A549 (cell line): ENCODE measurements around the gene TENT5C. TPM values are rescaled to one million over a fixed set of nuclear protein-coding genes. Genes with fewer than 3 reads are reported as not detected.

Source experiments
- ATAC-seq, 2 experiments: fragments of 200-7000 bp in 1 of 2; fragments of >200 bp in 1 of 2; cut with Nextera tagmentation in 1 of 2; cut with Tn5 transposase in 1 of 2; 3 replicates each; pipeline versions ENCODE4 v1.8.0 to v1.9.1; 2018 to 2020; ENCODE audit warnings: mild to moderate bottlenecking in 1 of 2, moderate library complexity in 1 of 2
- CTCF ChIA-PET: fragments of 300-600 bp; sonication (Branson Sonifier 250); formaldehyde crosslinking; extraction: SDS; loops from one replicate; lab custom pipeline; 2021; ENCODE audit warnings: antibody characterized with exemption, inconsistent platforms; lab: Yijun Ruan, JAX
- POLR2A ChIA-PET: fragments of 350-600 bp; formaldehyde crosslinking; extraction: SDS; loops from one replicate; lab custom pipeline; 2021; ENCODE audit warnings: antibody characterized with exemption, inconsistent platforms; lab: Yijun Ruan, JAX
- DNase-seq, 2 experiments: peaks; one replicate each; pipeline versions ENCODE4 v3.0.0 to v3.0.0-alpha.2; 2011 to 2016; ENCODE audit warnings: low read depth in 1 of 2, low spot score in 1 of 2
- FAIRE-seq: peaks from 2 replicates; lab custom pipeline; 2011; peaks lifted over from hg19 to GRCh38; lab: Jason Lieb, UNC
- H3K27ac ChIP-seq, 2 experiments: fragments of >200 bp; sonication (Bioruptor Twin); formaldehyde crosslinking; 3 replicates each; pipeline ENCODE4 v1.5.1; 2016 to 2017
- H3K4me1 ChIP-seq: fragments of >200 bp; sonication (Bioruptor Twin); formaldehyde crosslinking; 3 replicates; pipeline ENCODE4 v1.6.1; 2016
- H3K4me2 ChIP-seq: fragments of >200 bp; sonication (Bioruptor Twin); formaldehyde crosslinking; 3 replicates; pipeline ENCODE4 v1.6.1; 2016
- H3K4me3 ChIP-seq: fragments of >200 bp; sonication (Bioruptor Twin); formaldehyde crosslinking; 3 replicates; pipeline ENCODE4 v1.5.1; 2016
- H3K9me3 ChIP-seq: fragments of >200 bp; sonication (Bioruptor Twin); formaldehyde crosslinking; 3 replicates; pipeline ENCODE4 v1.6.1; 2016
- BHLHE40 ChIP-seq: IDR thresholded peaks from 2 replicates; pipeline ENCODE4 v1.6.1; 2012; ENCODE audit warnings: low read depth, low read length, inconsistent platforms
- CEBPB ChIP-seq, 2 experiments: fragments of >200 bp in 1 of 2; sonication (Bioruptor Twin) in 1 of 2; formaldehyde crosslinking in 1 of 2; IDR thresholded peaks; 2 replicates each; pipeline ENCODE4 v1.6.1; 2012 to 2016
- CHD4 ChIP-seq: fragments of 200-600 bp; sonication (generic); IDR thresholded peaks from 2 replicates; pipeline ENCODE4 v1.6.1; 2016; ENCODE audit warnings: antibody characterized with exemption, mild to moderate bottlenecking, borderline replicate concordance
- EP300 ChIP-seq, 2 experiments: fragments of >200 bp; sonication (Bioruptor Twin); formaldehyde crosslinking; IDR thresholded peaks; 2 replicates in 1 of 2; 3 replicates in 1 of 2; pipeline ENCODE4 v1.6.1; 2016 to 2017
- FOXS1 ChIP-seq: fragments of 250-450 bp; sonication (Bioruptor Pico); IDR thresholded peaks from 2 replicates; pipeline ENCODE4 v1.5.0; 2020; ENCODE audit warnings: mild to moderate bottlenecking, moderate library complexity
- HDAC2 ChIP-seq: fragments of 200-600 bp; sonication (generic); IDR thresholded peaks from 2 replicates; pipeline ENCODE4 v1.6.1; 2016
- HOXB13 ChIP-seq: fragments of 250-450 bp; sonication (Bioruptor Pico); IDR thresholded peaks from 2 replicates; pipeline ENCODE4 v1.5.0; 2020; ENCODE audit warnings: low read depth, mild to moderate bottlenecking, moderate library complexity
- HOXB5 ChIP-seq: fragments of 250-450 bp; sonication (Bioruptor Pico); IDR thresholded peaks from 2 replicates; pipeline ENCODE4 v1.5.0; 2020; ENCODE audit warnings: mild to moderate bottlenecking, moderate library complexity
- KDM1A ChIP-seq: fragments of 200-600 bp; sonication (generic); IDR thresholded peaks from 2 replicates; pipeline ENCODE4 v1.6.1; 2016; ENCODE audit warnings: low read depth, mild to moderate bottlenecking
- NPAS2 ChIP-seq: fragments of 250-450 bp; sonication (Bioruptor Pico); IDR thresholded peaks from 2 replicates; pipeline ENCODE4 v1.8.0; 2022; ENCODE audit warnings: mild to moderate bottlenecking, moderate library complexity, borderline replicate concordance
- NR3C1 ChIP-seq: fragments of >200 bp; sonication (Bioruptor Twin); formaldehyde crosslinking; IDR thresholded peaks from 3 replicates; pipeline ENCODE4 v1.6.1; 2017
- POLR2A ChIP-seq: IDR thresholded peaks from 2 replicates; pipeline ENCODE4 v1.6.1; 2012; ENCODE audit warnings: mild to moderate bottlenecking, low read length
- RARB ChIP-seq: fragments of 250-450 bp; sonication (Bioruptor Pico); IDR thresholded peaks from 2 replicates; pipeline ENCODE4 v1.8.0; 2021; ENCODE audit warnings: mild to moderate bottlenecking, moderate library complexity
- RNF2 ChIP-seq: fragments of 200-600 bp; sonication (generic); IDR thresholded peaks from 2 replicates; pipeline ENCODE4 v1.6.1; 2016; ENCODE audit warnings: low read depth, mild to moderate bottlenecking, antibody characterized with exemption, moderate library complexity, borderline replicate concordance
- SMC3 ChIP-seq: fragments of >200 bp; sonication (Bioruptor Twin); formaldehyde crosslinking; IDR thresholded peaks from 3 replicates; pipeline ENCODE4 v1.6.1; 2018; ENCODE audit warnings: inconsistent platforms
- SREBF2 ChIP-seq: fragments of 450-650 bp; IDR thresholded peaks from 2 replicates; pipeline ENCODE4 v1.6.1; 2014; ENCODE audit warnings: mild to moderate bottlenecking, moderate library complexity
- ZC3H11A ChIP-seq: fragments of 450-650 bp; IDR thresholded peaks from 2 replicates; pipeline ENCODE4 v1.6.1; 2014; ENCODE audit warnings: antibody characterized with exemption, mild to moderate bottlenecking
- ZFP36 ChIP-seq: fragments of 450-650 bp; IDR thresholded peaks from 2 replicates; pipeline ENCODE4 v1.6.1; 2014; ENCODE audit warnings: borderline replicate concordance; ENCODE audit not compliant: partially characterized antibody
- ZNF302 ChIP-seq: fragments of 250-450 bp; sonication (Bioruptor Pico); IDR thresholded peaks from 2 replicates; pipeline ENCODE4 v1.9.0; 2021; ENCODE audit warnings: inconsistent platforms, mild to moderate bottlenecking, moderate library complexity
- ZSCAN20 ChIP-seq: fragments of 250-450 bp; sonication (Bioruptor Pico); IDR thresholded peaks from 2 replicates; pipeline ENCODE4 v1.8.0; 2022; ENCODE audit warnings: mild to moderate bottlenecking, moderate library complexity
- WGBS: methylation state at CpG from one replicate; pipeline ENCODE4 v1.1.6; 2017; ENCODE audit errors: missing lambda C conversion rate; 5-methylcytosine and 5-hydroxymethylcytosine counted together
- polyA plus RNA-seq, 4 experiments: library from polyadenylated mRNA; depleted of rRNA in 3 of 4; stranded (reverse); fragments of >200 nt; fragmentation: RNase III in 1 of 4; extraction: RNeasy Plus Mini Kit Qiagen cat#74134 plus additional on column Dnase treatment in 1 of 4; gene quantifications; 2 replicates in 3 of 4; 3 replicates in 1 of 4; pipeline ENCODE4 v1.2.3, GENCODE V29; 2011 to 2017
- TF ChIP-seq, protein P1 (sequence below): fragments of >200 bp; sonication (Bioruptor Twin); formaldehyde crosslinking; IDR thresholded peaks from 2 replicates; pipeline ENCODE4 v1.6.1; 2016

The TENT5C gene
- polyA plus RNA-seq, 2 of the 4 experiments (the other 2 are of a cell fraction), result 0.14 to 0.17 TPM

DNA sequence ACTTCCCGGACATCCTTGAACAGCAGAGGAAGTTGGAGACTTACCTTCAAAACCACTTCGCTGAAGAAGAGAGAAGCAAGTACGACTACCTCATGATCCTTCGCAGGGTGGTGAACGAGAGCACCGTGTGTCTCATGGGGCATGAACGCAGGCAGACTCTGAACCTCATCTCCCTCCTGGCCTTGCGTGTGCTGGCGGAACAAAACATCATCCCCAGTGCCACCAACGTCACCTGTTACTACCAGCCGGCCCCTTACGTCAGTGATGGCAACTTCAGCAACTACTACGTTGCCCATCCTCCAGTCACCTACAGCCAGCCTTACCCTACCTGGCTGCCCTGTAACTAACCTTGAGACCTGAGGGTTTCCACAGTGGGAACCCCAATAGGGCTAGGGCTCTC lies 17.9 kb downstream of the TENT5C start (continued):
- TF ChIP-seq ZC3H11A (no peak), RNF2 (no peak), HOXB5 (CRISPR knock-in tag) (no peak), EP300 (IDR thresholded peaks at IDR 0.05) (no peak), POLR2A (no peak)
- TF ChIP-seq, protein P1, sequence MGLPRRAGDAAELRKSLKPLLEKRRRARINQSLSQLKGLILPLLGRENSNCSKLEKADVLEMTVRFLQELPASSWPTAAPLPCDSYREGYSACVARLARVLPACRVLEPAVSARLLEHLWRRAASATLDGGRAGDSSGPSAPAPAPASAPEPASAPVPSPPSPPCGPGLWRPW, result no peak

GRCh38 chr1:117627546-117628130 lies 21.8 kb downstream of the TENT5C start:
- FAIRE-seq, result no peak
- TF ChIP-seq BHLHE40, result no peak
- no peak for TF ChIP-seq ZNF302 (CRISPR knock-in tag)
- no peak for TF ChIP-seq RARB (CRISPR knock-in tag)
- TF ChIP-seq HDAC2, result no peak
- no peak for TF ChIP-seq NR3C1
- TF ChIP-seq ZSCAN20 (CRISPR knock-in tag), result no peak
- no peak for TF ChIP-seq SREBF2
- TF ChIP-seq KDM1A, result no peak
- TF ChIP-seq CEBPB (IDR thresholded peaks at IDR 0.05), result no peak
- TF ChIP-seq ZFP36, result no peak
- TF ChIP-seq ZC3H11A, result no peak
- Histone ChIP-seq H3K4me3 (no peak overlapping the region), H3K27ac (no peak overlapping the region), H3K4me2 (no peak overlapping the region), H3K4me1 (no peaks in the 10 kb centered on the region), H3K9me3 (no peaks in the 10 kb centered on the region)
- no peak for DNase-seq
- CTCF ChIA-PET, result interaction anchor here (0.7 to 1.5 kb wide), 3 partner anchors 21 to 92 kb away, joined by 3 read pairs; no protein-coding TSS in a partner anchor
- POLR2A ChIA-PET, result no interaction called here
- 52% methylated on average over 6 of the region's 6 CpGs for WGBS
- ATAC-seq, result no peak

DNA sequence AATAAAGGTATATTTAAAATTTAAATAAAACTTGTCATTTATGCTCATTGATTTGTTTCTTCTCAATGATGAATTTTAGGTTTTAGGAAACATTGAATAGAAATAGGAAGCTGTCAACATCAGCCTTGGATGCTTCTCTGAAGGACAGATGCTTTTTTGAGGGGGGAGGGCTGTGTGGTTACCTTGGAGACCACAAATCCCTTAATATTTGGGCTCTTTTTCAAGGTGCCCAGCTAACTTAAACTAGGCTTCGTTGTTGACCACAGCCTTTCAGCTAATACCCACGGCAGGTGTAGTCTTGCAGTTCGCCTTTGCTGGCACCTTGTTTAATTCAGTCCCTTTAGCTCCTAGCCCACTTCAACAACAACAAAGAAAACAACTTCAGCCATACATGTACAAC lies 22.5 kb downstream of the TENT5C start:
- Histone ChIP-seq H3K4me1 (no peaks in the 10 kb centered on the region), H3K4me2 (no peak overlapping the region), H3K4me3 (no peak overlapping the region), H3K9me3 (no peaks in the 10 kb centered on the region), H3K27ac (no peak overlapping the region)
- WGBS, result 49% methylated on average over 3 of the region's 3 CpGs
- no peak for ATAC-seq
- POLR2A ChIA-PET, result no interaction called here
- CTCF ChIA-PET, result interaction anchor here (1.5 kb wide), 1 partner anchor 22 kb away, joined by 3 read pairs; no protein-coding TSS in a partner anchor
- TF ChIP-seq CHD4, result no peak
- no peak for TF ChIP-seq HOXB13 (CRISPR knock-in tag)
- TF ChIP-seq SREBF2, result no peak
- no peak for TF ChIP-seq FOXS1 (CRISPR knock-in tag)
- TF ChIP-seq NPAS2 (CRISPR knock-in tag), result no peak
- TF ChIP-seq CEBPB (IDR thresholded peaks at IDR 0.05), result no peak
- FAIRE-seq, result no peak
- no peak for DNase-seq

GRCh38 chr1:117629625-117630422 lies 24.0 kb downstream of the TENT5C start:
- Histone ChIP-seq H3K4me2 (no peak overlapping the region), H3K27ac (no peak overlapping the region), H3K4me3 (no peak overlapping the region), H3K4me1 (no peaks in the 10 kb centered on the region), H3K9me3 (no peaks in the 10 kb centered on the region)
- CTCF ChIA-PET, result interaction anchor here (0.8 kb wide), 1 partner anchor 80 kb away, joined by 3 read pairs; no protein-coding TSS in a partner anchor
- WGBS, result 65% methylated on average over 10 of the region's 10 CpGs
- TF ChIP-seq SMC3, result no peak
- FAIRE-seq, result no peak
- no peak for DNase-seq
- POLR2A ChIA-PET, result no interaction called here
- ATAC-seq, result no peak
